MM.1S (cell line): ENCODE data around the gene NUP210.

Experiments used
- DNase-seq: peaks from one replicate; pipeline ENCODE4 v3.0.0-alpha.2; 2015
- H2AFZ ChIP-seq: fragments of 300-600 bp; sonication (generic); 2 replicates; pipeline ENCODE4 v1.6.0; 2016; ENCODE audit warnings: antibody characterized with exemption, low read length
- H3F3A ChIP-seq: fragments of 300-600 bp; sonication (generic); 2 replicates; pipeline ENCODE4 v1.6.1; 2016; ENCODE audit warnings: mild to moderate bottlenecking, antibody characterized with exemption, low read length, moderate library complexity, mixed read lengths; ENCODE audit not compliant: insufficient read depth
- H3K27ac ChIP-seq: fragments of 300-600 bp; sonication (generic); 2 replicates; pipeline ENCODE4 v1.5.1; 2016; ENCODE audit warnings: mild to moderate bottlenecking, low read length
- H3K27me3 ChIP-seq: fragments of 300-600 bp; sonication (generic); replicated peaks from 2 replicates; pipeline ENCODE4 v1.6.0; 2016; ENCODE audit warnings: low read length; ENCODE audit not compliant: insufficient read depth
- H3K36me3 ChIP-seq: fragments of 300-600 bp; sonication (generic); replicated peaks from 2 replicates; pipeline ENCODE4 v1.6.1; 2016; ENCODE audit warnings: mild to moderate bottlenecking, low read length, mixed read lengths; ENCODE audit not compliant: insufficient read depth
- H3K4me1 ChIP-seq: fragments of 300-600 bp; sonication (generic); 2 replicates; pipeline ENCODE4 v1.6.1; 2016; ENCODE audit warnings: low read length, mixed read lengths
- H3K4me2 ChIP-seq: fragments of 300-600 bp; sonication (generic); 2 replicates; pipeline ENCODE4 v1.6.0; 2016; ENCODE audit warnings: low read depth, low read length
- H3K4me3 ChIP-seq: fragments of 300-600 bp; sonication (generic); 2 replicates; pipeline ENCODE4 v1.5.1; 2016; ENCODE audit warnings: low read length, mixed read lengths
- H3K79me2 ChIP-seq: fragments of 300-600 bp; sonication (generic); 2 replicates; pipeline ENCODE4 v1.6.1; 2016; ENCODE audit warnings: mixed run types, low read length, mixed read lengths
- H3K9ac ChIP-seq: fragments of 300-600 bp; sonication (generic); 2 replicates; pipeline ENCODE4 v1.6.1; 2016; ENCODE audit warnings: low read length, mixed read lengths
- H3K9me2 ChIP-seq: fragments of 300-600 bp; sonication (generic); replicated peaks from 2 replicates; pipeline ENCODE4 v1.6.1; 2016; ENCODE audit warnings: mild to moderate bottlenecking, low read length, mixed read lengths; ENCODE audit not compliant: insufficient read depth
- H3K9me3 ChIP-seq: fragments of 300-600 bp; sonication (generic); replicated peaks from 2 replicates; pipeline ENCODE4 v1.6.1; 2016; ENCODE audit warnings: mild to moderate bottlenecking, low read length, mixed read lengths; ENCODE audit not compliant: insufficient read depth
- H4K20me1 ChIP-seq: fragments of 300-600 bp; sonication (generic); 2 replicates; pipeline ENCODE4 v1.6.1; 2016; ENCODE audit warnings: mild to moderate bottlenecking, low read length, moderate library complexity, mixed read lengths; ENCODE audit not compliant: insufficient read depth
- EZH2 ChIP-seq: fragments of 300-600 bp; sonication (generic); optimal IDR thresholded peaks from 2 replicates; pipeline ENCODE3; 2017; ENCODE audit warnings: low read depth, mild to moderate bottlenecking, antibody characterized with exemption, low read length, mixed read lengths
- EZH2phosphoT487 ChIP-seq: fragments of 300-600 bp; sonication (generic); IDR thresholded peaks from 2 replicates; pipeline ENCODE4 v1.6.1; 2018; ENCODE audit warnings: antibody characterized with exemption, low read length
- TF ChIP-seq, protein P1 (sequence below): fragments of 300-600 bp; sonication (generic); IDR thresholded peaks from 2 replicates; pipeline ENCODE4 v1.5.1; 2016; ENCODE audit warnings: antibody characterized with exemption, low read length, mixed read lengths

The NUP210 gene

DNA sequence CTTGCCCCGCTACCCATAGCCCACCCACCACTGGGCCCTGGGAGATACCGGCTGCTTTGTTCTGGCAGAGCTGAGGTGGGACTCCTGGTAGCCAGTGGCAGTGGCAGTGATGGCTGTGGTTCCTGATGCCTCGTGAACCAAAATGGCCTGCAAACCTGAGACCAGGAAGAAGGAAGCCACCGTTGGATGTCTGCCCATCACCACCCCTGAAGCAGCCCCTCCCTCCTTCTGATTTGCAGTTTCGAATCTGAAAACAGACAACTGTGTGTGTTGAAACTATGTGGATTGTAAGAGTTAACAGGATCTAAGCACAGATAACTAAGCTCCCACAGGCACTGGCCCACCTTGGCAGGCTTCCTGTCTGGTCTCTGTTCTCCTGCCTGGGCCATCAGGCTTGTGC lies 66.6 kb downstream of the NUP210 start:
- Histone ChIP-seq H3K4me1 (no peaks in the 10 kb centered on the region), H3K27ac (no peak overlapping the region), H3K4me2 (no peak overlapping the region), H3K4me3 (no peak overlapping the region), H3K79me2 (peaks cover 7% of the 10 kb centered on the region; the same call in 1 of the 2 replicates), H2AFZ (no peak overlapping the region), H3K9me3 (no peaks in the 10 kb centered on the region), H3K27me3 (no peaks in the 10 kb centered on the region), H3K36me3 (peaks cover 8% of the 10 kb centered on the region), H4K20me1 (no peaks in the 10 kb centered on the region), H3F3A (no peaks in the 10 kb centered on the region), H3K9me2 (no peaks in the 10 kb centered on the region), H3K9ac (no peak overlapping the region)
- TF ChIP-seq EZH2 = no peak
- TF ChIP-seq, protein P1, sequence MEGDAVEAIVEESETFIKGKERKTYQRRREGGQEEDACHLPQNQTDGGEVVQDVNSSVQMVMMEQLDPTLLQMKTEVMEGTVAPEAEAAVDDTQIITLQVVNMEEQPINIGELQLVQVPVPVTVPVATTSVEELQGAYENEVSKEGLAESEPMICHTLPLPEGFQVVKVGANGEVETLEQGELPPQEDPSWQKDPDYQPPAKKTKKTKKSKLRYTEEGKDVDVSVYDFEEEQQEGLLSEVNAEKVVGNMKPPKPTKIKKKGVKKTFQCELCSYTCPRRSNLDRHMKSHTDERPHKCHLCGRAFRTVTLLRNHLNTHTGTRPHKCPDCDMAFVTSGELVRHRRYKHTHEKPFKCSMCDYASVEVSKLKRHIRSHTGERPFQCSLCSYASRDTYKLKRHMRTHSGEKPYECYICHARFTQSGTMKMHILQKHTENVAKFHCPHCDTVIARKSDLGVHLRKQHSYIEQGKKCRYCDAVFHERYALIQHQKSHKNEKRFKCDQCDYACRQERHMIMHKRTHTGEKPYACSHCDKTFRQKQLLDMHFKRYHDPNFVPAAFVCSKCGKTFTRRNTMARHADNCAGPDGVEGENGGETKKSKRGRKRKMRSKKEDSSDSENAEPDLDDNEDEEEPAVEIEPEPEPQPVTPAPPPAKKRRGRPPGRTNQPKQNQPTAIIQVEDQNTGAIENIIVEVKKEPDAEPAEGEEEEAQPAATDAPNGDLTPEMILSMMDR = no peak
- TF ChIP-seq EZH2phosphoT487 = no peak
- DNase-seq = no peak

- TF ChIP-seq, protein P1 = no peak
- TF ChIP-seq EZH2 = no peak
- TF ChIP-seq EZH2phosphoT487 = no peak
- H2AFZ ChIP-seq = no peak overlapping the region
- H3K4me1 ChIP-seq = no peaks in the 10 kb centered on the region
- H3K9ac ChIP-seq = no peak overlapping the region
- H3K36me3 ChIP-seq = peaks cover 12% of the 10 kb centered on the region
- peaks cover 6% of the 10 kb centered on the region; the same call in 1 of the 2 replicates for H3K79me2 ChIP-seq
- DNase-seq = no peak
- H3K9me3 ChIP-seq = no peaks in the 10 kb centered on the region
- H3F3A ChIP-seq = no peaks in the 10 kb centered on the region
- H3K9me2 ChIP-seq = no peaks in the 10 kb centered on the region
- no peak overlapping the region for H3K4me2 ChIP-seq
- H3K27me3 ChIP-seq = no peaks in the 10 kb centered on the region
- no peaks in the 10 kb centered on the region for H4K20me1 ChIP-seq
- H3K4me3 ChIP-seq = no peak overlapping the region
- no peak overlapping the region for H3K27ac ChIP-seq
Observed at GRCh38 chr3:13352621-13353131, 67.4 kb downstream of the NUP210 start.

DNA sequence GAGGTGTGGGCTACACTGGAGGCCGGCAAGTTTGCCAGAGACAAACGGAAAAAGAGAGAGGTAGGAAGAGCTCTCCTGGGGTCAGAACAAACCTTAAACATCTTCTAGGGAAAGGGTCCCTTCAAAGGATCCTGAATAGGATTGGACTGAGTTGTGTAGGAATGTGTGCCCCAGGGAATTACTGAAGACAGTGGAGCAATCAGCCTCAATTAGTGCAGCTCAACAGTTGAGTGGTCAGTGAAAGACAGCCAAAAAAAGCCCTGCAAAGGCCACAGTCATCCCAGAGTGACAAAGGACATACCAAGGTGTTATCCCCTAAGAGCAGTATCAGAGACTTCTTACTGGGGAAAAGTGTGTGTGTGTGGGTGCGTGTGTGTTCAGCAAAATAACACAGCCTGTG lies 70.3 kb downstream of the NUP210 start:
- Histone ChIP-seq H2AFZ (no peak overlapping the region), H3K4me2 (no peak overlapping the region), H3K27me3 (no peaks in the 10 kb centered on the region), H3K4me1 (peaks cover 6% of the 10 kb centered on the region; the same call in 1 of the 2 replicates), H3F3A (no peaks in the 10 kb centered on the region), H3K79me2 (peaks cover 6% of the 10 kb centered on the region; the same call in 1 of the 2 replicates), H3K36me3 (peaks cover 12% of the 10 kb centered on the region), H3K4me3 (no peak overlapping the region), H3K9me3 (no peaks in the 10 kb centered on the region), H3K27ac (no peak overlapping the region), H3K9me2 (no peaks in the 10 kb centered on the region), H4K20me1 (no peaks in the 10 kb centered on the region), H3K9ac (no peak overlapping the region)
- TF ChIP-seq, protein P1 = no peak
- no peak for TF ChIP-seq EZH2
- no peak for TF ChIP-seq EZH2phosphoT487
- DNase-seq = no peak
